ENCODE measurements around the gene FRMPD2. TPM values are rescaled to one million over a fixed set of nuclear protein-coding genes. Genes with fewer than 3 reads are reported as not detected.
A peak's percentile ranks its signal among the peaks of the same experiment; 100 is the strongest.

The FRMPD2 gene
- total RNA-seq, 1 experiment from 2014 or later: 1.1 TPM

DNA sequence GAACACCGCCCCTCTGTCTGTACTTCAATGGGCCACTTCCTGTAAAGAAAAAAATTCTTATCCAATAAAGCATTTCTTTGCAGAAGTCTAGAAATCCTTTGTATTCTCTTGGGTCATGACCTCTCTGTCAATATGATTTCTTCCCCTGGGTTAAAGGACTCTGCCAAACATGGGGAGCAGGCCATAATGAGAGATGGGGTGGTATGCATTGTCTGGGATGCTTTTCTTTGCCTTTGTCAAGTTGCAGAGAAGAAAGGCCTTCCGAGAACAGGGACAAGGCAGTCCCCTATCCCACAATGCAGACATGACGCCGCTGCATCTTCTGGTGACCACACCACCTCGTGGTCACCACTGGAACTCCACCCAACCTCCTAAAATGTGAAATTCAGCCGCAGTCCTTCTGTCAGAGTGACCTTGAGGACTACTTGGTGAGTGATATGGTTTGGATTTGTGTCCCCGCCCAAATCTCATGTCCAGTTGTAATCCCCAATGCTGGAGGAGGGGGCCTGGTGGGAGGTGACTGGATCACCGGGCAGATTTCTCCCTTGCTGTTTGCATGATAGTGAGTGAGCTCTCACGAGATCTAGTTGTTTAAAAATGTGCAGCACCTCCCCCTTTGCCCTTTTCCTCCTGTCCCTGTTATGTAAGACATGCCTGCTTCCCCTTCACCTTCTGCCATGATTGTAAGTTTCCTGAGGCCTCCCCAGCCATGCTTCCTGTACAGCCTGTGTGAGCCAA is 15.2 kb upstream of the FRMPD2 start:
- H3K27me3 Mint-ChIP-seq (ENCODE audit: low read depth): peaks cover 2% of the 10 kb centered on the region; the same call in 1 of the 2 replicates
- DNase-seq (ENCODE audit: low spot score) (peak; percentile 76), ATAC-seq (peak; percentile 91)
- no peak overlapping the region for H3K4me3 Mint-ChIP-seq
- peaks cover 16% of the 10 kb centered on the region for H3K4me1 Mint-ChIP-seq
- peaks cover 5% of the 10 kb centered on the region for H3K9me3 Mint-ChIP-seq
- ChIA-PET POLR2A (no interaction called here), CTCF (interaction anchor here (0.6 to 2.2 kb wide), 27 partner anchors 11 to 1228 kb away, joined by 3 to 18 read pairs (median 3); partner anchors contain the start of genes FRMPD2 and MAPK8)
- no peak overlapping the region for H3K27ac Mint-ChIP-seq
- peaks cover 4% of the 10 kb centered on the region; the same call in 1 of the 2 replicates for H3K36me3 Mint-ChIP-seq
- TF ChIP-seq ZNF317 (CRISPR knock-in tag; IDR thresholded peaks at IDR 0.05; ENCODE audit: borderline replicate concordance, low read depth): no peak
- TF ChIP-seq, protein P1, sequence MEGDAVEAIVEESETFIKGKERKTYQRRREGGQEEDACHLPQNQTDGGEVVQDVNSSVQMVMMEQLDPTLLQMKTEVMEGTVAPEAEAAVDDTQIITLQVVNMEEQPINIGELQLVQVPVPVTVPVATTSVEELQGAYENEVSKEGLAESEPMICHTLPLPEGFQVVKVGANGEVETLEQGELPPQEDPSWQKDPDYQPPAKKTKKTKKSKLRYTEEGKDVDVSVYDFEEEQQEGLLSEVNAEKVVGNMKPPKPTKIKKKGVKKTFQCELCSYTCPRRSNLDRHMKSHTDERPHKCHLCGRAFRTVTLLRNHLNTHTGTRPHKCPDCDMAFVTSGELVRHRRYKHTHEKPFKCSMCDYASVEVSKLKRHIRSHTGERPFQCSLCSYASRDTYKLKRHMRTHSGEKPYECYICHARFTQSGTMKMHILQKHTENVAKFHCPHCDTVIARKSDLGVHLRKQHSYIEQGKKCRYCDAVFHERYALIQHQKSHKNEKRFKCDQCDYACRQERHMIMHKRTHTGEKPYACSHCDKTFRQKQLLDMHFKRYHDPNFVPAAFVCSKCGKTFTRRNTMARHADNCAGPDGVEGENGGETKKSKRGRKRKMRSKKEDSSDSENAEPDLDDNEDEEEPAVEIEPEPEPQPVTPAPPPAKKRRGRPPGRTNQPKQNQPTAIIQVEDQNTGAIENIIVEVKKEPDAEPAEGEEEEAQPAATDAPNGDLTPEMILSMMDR (IDR thresholded peaks at IDR 0.05): peak; percentile 77

DNA sequence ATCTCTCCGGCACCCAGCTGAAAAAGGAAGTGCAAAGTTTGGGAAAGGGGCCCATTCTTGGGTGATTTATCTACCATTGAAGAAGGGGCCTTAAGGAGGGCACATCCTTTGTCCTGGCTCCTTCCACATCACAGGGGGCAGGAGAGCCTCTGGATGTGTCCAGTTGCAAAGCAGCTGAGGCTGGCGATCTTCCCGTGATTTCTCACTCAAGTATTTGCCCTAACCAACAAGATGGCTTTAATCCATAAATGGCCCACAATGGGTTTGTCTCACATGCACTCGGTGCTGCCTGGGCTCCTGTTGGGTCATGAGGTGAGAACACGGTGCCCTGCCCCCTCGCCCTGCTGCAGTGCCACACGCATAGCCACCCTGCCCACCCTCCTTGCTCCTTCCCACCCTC is 14.2 kb upstream of the FRMPD2 start:
- H3K4me3 Mint-ChIP-seq: no peak overlapping the region
- peaks cover 16% of the 10 kb centered on the region for H3K4me1 Mint-ChIP-seq
- ChIA-PET POLR2A (no interaction called here), CTCF (interaction anchor here (0.6 kb wide), 1 partner anchor 644 kb away, joined by 3 read pairs; no protein-coding TSS in a partner anchor)
- ATAC-seq (no peak), DNase-seq (ENCODE audit: low spot score) (no peak)
- H3K27me3 Mint-ChIP-seq (ENCODE audit: low read depth): peaks cover 2% of the 10 kb centered on the region; the same call in 1 of the 2 replicates
- no peak overlapping the region for H3K27ac Mint-ChIP-seq
- H3K36me3 Mint-ChIP-seq: peaks cover 14% of the 10 kb centered on the region
- peaks cover 15% of the 10 kb centered on the region for H3K9me3 Mint-ChIP-seq
- TF ChIP-seq ATF1 (CRISPR knock-in tag; IDR thresholded peaks at IDR 0.05) (no peak), SOX15 (CRISPR knock-in tag; IDR thresholded peaks at IDR 0.05) (no peak), TP53 (CRISPR knock-in tag; IDR thresholded peaks at IDR 0.05) (no peak), NR2C2 (CRISPR knock-in tag; IDR thresholded peaks at IDR 0.05) (no peak), EMX1 (CRISPR knock-in tag; IDR thresholded peaks at IDR 0.05) (no peak), ZBTB21 (CRISPR knock-in tag; IDR thresholded peaks at IDR 0.05; ENCODE audit: borderline replicate concordance) (no peak), OVOL2 (CRISPR knock-in tag; IDR thresholded peaks at IDR 0.05; ENCODE audit: borderline replicate concordance) (no peak), JAZF1 (CRISPR knock-in tag; IDR thresholded peaks at IDR 0.05) (no peak), FOXK1 (CRISPR knock-in tag; IDR thresholded peaks at IDR 0.05) (no peak), ZNF138 (CRISPR knock-in tag; conservative IDR thresholded peaks at IDR 0.05) (no peak), KAT7 (CRISPR knock-in tag; IDR thresholded peaks at IDR 0.05; ENCODE audit: borderline replicate concordance) (no peak), NFYB (CRISPR knock-in tag; conservative IDR thresholded peaks at IDR 0.05; ENCODE audit: low read depth) (no peak), FOXP1 (CRISPR knock-in tag; IDR thresholded peaks at IDR 0.05; ENCODE audit: borderline replicate concordance) (no peak)
- TF ChIP-seq, protein P2, sequence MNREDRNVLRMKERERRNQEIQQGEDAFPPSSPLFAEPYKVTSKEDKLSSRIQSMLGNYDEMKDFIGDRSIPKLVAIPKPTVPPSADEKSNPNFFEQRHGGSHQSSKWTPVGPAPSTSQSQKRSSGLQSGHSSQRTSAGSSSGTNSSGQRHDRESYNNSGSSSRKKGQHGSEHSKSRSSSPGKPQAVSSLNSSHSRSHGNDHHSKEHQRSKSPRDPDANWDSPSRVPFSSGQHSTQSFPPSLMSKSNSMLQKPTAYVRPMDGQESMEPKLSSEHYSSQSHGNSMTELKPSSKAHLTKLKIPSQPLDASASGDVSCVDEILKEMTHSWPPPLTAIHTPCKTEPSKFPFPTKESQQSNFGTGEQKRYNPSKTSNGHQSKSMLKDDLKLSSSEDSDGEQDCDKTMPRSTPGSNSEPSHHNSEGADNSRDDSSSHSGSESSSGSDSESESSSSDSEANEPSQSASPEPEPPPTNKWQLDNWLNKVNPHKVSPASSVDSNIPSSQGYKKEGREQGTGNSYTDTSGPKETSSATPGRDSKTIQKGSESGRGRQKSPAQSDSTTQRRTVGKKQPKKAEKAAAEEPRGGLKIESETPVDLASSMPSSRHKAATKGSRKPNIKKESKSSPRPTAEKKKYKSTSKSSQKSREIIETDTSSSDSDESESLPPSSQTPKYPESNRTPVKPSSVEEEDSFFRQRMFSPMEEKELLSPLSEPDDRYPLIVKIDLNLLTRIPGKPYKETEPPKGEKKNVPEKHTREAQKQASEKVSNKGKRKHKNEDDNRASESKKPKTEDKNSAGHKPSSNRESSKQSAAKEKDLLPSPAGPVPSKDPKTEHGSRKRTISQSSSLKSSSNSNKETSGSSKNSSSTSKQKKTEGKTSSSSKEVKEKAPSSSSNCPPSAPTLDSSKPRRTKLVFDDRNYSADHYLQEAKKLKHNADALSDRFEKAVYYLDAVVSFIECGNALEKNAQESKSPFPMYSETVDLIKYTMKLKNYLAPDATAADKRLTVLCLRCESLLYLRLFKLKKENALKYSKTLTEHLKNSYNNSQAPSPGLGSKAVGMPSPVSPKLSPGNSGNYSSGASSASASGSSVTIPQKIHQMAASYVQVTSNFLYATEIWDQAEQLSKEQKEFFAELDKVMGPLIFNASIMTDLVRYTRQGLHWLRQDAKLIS (CRISPR knock-in tag; IDR thresholded peaks at IDR 0.05; ENCODE audit: borderline replicate concordance): no peak
- TF ChIP-seq, protein P3, sequence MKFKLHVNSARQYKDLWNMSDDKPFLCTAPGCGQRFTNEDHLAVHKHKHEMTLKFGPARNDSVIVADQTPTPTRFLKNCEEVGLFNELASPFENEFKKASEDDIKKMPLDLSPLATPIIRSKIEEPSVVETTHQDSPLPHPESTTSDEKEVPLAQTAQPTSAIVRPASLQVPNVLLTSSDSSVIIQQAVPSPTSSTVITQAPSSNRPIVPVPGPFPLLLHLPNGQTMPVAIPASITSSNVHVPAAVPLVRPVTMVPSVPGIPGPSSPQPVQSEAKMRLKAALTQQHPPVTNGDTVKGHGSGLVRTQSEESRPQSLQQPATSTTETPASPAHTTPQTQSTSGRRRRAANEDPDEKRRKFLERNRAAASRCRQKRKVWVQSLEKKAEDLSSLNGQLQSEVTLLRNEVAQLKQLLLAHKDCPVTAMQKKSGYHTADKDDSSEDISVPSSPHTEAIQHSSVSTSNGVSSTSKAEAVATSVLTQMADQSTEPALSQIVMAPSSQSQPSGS (CRISPR knock-in tag; IDR thresholded peaks at IDR 0.05; ENCODE audit: borderline replicate concordance, low read depth): no peak
- TF ChIP-seq, protein P4, sequence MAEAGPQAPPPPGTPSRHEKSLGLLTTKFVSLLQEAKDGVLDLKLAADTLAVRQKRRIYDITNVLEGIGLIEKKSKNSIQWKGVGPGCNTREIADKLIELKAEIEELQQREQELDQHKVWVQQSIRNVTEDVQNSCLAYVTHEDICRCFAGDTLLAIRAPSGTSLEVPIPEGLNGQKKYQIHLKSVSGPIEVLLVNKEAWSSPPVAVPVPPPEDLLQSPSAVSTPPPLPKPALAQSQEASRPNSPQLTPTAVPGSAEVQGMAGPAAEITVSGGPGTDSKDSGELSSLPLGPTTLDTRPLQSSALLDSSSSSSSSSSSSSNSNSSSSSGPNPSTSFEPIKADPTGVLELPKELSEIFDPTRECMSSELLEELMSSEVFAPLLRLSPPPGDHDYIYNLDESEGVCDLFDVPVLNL (CRISPR knock-in tag; IDR thresholded peaks at IDR 0.05; ENCODE audit: borderline replicate concordance, low read depth): no peak
- TF ChIP-seq, protein P5, sequence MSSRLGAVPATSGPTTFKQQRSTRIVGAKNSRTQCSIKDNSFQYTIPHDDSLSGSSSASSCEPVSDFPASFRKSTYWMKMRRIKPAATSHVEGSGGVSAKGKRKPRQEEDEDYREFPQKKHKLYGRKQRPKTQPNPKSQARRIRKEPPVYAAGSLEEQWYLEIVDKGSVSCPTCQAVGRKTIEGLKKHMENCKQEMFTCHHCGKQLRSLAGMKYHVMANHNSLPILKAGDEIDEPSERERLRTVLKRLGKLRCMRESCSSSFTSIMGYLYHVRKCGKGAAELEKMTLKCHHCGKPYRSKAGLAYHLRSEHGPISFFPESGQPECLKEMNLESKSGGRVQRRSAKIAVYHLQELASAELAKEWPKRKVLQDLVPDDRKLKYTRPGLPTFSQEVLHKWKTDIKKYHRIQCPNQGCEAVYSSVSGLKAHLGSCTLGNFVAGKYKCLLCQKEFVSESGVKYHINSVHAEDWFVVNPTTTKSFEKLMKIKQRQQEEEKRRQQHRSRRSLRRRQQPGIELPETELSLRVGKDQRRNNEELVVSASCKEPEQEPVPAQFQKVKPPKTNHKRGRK (CRISPR knock-in tag; IDR thresholded peaks at IDR 0.05; ENCODE audit: borderline replicate concordance): no peak
- TF ChIP-seq, protein P6, sequence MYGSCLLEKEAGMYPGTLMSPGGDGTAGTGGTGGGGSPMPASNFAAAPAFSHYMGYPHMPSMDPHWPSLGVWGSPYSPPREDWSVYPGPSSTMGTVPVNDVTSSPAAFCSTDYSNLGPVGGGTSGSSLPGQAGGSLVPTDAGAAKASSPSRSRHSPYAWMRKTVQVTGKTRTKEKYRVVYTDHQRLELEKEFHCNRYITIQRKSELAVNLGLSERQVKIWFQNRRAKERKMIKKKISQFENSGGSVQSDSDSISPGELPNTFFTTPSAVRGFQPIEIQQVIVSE (CRISPR knock-in tag; IDR thresholded peaks at IDR 0.05; ENCODE audit: borderline replicate concordance): no peak
- TF ChIP-seq, protein P7, sequence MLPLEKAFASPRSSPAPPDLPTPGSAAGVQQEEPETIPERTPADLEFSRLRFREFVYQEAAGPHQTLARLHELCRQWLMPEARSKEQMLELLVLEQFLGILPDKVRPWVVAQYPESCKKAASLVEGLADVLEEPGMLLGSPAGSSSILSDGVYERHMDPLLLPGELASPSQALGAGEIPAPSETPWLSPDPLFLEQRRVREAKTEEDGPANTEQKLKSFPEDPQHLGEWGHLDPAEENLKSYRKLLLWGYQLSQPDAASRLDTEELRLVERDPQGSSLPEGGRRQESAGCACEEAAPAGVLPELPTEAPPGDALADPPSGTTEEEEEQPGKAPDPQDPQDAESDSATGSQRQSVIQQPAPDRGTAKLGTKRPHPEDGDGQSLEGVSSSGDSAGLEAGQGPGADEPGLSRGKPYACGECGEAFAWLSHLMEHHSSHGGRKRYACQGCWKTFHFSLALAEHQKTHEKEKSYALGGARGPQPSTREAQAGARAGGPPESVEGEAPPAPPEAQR (CRISPR knock-in tag; IDR thresholded peaks at IDR 0.05): no peak

Measured in WTC11 (cell line).